HFFc6 (cell line): ENCODE data around the gene SRGAP2C. TPM values are rescaled to one million over a fixed set of nuclear protein-coding genes. Genes with fewer than 3 reads are reported as not detected.
A peak's percentile ranks its signal among the peaks of the same experiment; 100 is the strongest.
"Not testable (repeated sequence)": the region's sequence is repeated elsewhere in the genome, so short reads cannot be mapped to it uniquely, and the experiment has no call there.

ENCODE experiments used
- DNase-seq: peaks from one replicate; pipeline ENCODE4 v3.0.0-alpha.2; 2018
- H3K27ac Mint-ChIP-seq: 2 replicates; pipeline ENCODE4 v1.8.0; 2020; ENCODE audit warnings: mild to moderate bottlenecking, mixed read lengths
- H3K27me3 Mint-ChIP-seq: 2 replicates; pipeline ENCODE4 v1.8.0; 2021; ENCODE audit warnings: mild to moderate bottlenecking, moderate library complexity, mixed read lengths; ENCODE audit not compliant: insufficient read depth
- H3K36me3 Mint-ChIP-seq: 2 replicates; pipeline ENCODE4 v1.8.0; 2021; ENCODE audit warnings: low read depth, mixed read lengths
- H3K4me1 Mint-ChIP-seq: 2 replicates; pipeline ENCODE4 v1.8.0; 2020; ENCODE audit warnings: low read depth, mixed read lengths
- H3K4me3 Mint-ChIP-seq: 2 replicates; pipeline ENCODE4 v1.8.0; 2020; ENCODE audit warnings: mild to moderate bottlenecking, moderate library complexity, mixed read lengths
- H3K9me3 Mint-ChIP-seq: 2 replicates; pipeline ENCODE4 v1.8.0; 2020; ENCODE audit warnings: mild to moderate bottlenecking, mixed read lengths
- total RNA-seq, 6 experiments: library from RNA; stranded (reverse); fragmentation: NEBNext Ultra II Directional; extraction: Animal tissue kit (Norgen Biotek cat#: 25700); gene quantifications; 2 replicates in 1 of 6; 3 replicates in 5 of 6; pipeline ENCODE4 v1.2.3, GENCODE V29; 2021

The SRGAP2C gene
- total RNA-seq, 6 experiments from 2014 or later: 13.8 to 34.6 (median 23.0) TPM

DNA sequence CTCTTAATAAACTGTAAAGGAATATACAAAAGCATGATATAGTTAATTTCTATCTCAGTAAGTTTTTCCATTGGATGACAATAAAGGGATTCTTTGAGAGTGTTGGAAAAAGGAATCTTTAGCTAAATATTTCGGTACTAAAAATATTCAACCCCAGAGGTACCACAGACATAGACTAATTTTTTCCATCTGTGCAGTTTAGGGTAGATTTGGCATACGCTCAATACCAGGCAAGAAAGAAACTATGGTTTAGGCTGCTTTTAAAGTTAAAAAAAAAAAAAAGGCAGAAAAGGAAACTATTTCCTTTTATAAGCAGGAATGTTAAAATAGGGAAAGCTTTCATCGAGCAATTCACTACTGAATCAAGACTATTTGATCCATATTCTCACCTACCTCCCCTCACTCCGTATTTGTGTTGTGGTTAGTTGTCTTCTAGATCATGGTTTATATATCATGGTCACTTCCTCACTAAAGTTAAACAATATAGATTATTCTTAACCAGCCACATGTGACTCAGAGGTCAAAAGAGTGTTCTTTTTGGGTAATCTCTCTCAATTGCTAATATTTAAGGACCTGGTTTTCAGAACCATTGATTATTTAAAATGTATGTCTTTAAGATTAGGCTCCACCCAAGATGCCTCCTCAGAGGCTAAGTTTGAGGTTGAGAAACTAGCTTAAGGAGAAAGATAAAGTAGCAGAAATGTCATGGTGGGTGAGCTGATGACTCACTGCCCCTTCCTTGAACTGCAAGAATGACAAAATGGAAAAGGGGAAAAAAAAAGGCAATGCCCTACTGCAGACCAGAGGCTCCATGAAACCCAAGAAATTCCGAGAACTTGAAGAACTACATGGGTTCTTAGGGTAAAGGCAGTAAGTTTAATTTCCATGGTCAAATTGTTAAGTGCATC, 20.7 kb upstream of the SRGAP2C start:
- not testable (repeated sequence) for H3K9me3 Mint-ChIP-seq, H3K4me1 Mint-ChIP-seq, H3K4me3 Mint-ChIP-seq, H3K27me3 Mint-ChIP-seq, H3K36me3 Mint-ChIP-seq, H3K27ac Mint-ChIP-seq
- DNase-seq: peak; percentile 4

DNA sequence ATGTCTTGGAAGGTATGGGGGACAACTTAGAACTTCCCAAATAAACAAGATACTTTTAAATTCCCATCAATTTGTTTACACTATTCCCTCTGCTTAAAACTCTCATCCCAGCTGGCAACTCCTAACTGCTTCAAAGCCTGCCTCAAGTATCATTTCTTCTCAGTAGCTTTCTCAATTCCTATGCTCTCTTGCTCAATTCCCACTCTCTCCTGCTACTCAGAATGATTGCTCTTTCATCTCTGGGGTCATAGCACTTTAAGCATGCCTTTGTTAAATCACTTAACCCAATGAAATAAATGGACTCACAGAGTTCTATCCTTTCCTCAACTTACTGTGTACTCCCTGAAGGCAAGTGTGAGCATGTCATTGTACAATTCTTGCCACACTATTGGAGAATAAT, 19.5 kb upstream of the SRGAP2C start:
- not testable (repeated sequence) for DNase-seq, H3K4me3 Mint-ChIP-seq, H3K9me3 Mint-ChIP-seq

DNA sequence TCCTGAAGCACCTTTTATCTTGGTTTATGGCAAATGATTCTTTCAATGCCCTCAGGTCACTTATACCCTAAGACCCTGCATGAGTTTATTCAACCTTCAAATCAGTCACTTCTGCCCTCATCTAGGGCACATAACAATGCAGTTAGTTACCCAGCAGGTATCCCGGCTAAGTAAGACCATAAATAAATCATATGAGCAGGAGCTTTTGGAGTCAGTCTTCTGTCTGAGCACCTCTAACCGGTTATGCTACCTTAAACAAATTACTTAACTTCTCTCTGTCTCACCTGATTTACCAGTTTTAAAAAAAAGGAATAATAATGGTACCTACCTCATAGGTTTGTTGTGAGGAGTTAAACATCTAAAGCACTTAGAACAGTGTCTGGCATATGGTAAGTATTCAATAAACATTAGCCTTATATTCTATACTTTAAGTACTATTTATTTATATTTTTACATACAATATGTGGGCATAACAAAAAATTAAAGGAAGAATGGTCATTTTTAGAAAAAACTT, 17.5 kb upstream of the SRGAP2C start:
- H3K27me3 Mint-ChIP-seq, H3K4me3 Mint-ChIP-seq, H3K27ac Mint-ChIP-seq, H3K4me1 Mint-ChIP-seq, H3K9me3 Mint-ChIP-seq, DNase-seq, H3K36me3 Mint-ChIP-seq: not testable (repeated sequence)

More for the DNA sequence above, 19.5 kb upstream of the SRGAP2C start:
- H3K27ac Mint-ChIP-seq, H3K27me3 Mint-ChIP-seq, H3K36me3 Mint-ChIP-seq, H3K4me1 Mint-ChIP-seq: not testable (repeated sequence)

DNA sequence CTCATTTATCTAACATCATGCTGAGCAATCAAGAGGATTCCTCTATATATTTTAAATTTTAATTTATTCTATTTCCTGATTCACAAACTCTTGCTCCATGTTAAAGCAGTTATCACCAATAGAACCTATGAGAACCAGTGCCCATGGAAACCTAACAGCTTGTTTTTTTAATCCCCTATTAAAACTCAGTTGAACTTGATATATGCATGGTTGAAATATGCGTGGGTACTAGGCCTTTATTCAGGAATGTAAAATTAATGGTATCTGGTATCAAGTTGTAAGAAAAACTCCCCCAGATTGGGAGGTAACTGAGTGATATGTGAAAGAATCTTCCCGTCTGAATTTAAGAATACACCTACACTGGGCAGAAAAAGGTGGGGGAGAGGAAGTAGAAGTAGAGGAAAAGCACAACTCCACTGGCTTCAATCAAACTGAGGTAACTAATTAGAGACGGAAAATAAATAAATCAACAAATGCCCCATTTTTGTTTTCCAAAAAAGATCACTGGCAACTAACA, 16.6 kb upstream of the SRGAP2C start:
- not testable (repeated sequence) for H3K9me3 Mint-ChIP-seq, DNase-seq, H3K27ac Mint-ChIP-seq, H3K36me3 Mint-ChIP-seq, H3K4me3 Mint-ChIP-seq, H3K4me1 Mint-ChIP-seq, H3K27me3 Mint-ChIP-seq

DNA sequence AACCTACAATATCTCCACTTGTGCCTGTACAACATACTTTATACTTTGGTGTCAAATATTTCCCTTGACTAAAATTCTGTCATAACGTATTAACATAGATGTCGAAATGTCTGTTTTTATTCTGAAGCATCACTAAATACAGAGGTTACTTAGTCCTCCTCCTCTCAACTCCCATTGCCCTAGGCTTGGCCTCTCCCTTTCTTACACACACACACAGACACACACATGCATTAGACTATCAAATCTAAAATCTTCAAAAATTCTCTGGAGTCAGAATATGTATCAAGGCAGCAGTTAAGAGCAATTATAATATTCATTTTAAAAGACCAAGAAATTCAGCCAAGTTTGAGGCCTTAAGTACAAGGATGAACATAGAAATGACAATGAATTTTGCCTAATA, 8.1 kb upstream of the SRGAP2C start:
- H3K36me3 Mint-ChIP-seq, H3K27ac Mint-ChIP-seq, H3K4me1 Mint-ChIP-seq, H3K9me3 Mint-ChIP-seq, H3K4me3 Mint-ChIP-seq, DNase-seq, H3K27me3 Mint-ChIP-seq: not testable (repeated sequence)

DNA sequence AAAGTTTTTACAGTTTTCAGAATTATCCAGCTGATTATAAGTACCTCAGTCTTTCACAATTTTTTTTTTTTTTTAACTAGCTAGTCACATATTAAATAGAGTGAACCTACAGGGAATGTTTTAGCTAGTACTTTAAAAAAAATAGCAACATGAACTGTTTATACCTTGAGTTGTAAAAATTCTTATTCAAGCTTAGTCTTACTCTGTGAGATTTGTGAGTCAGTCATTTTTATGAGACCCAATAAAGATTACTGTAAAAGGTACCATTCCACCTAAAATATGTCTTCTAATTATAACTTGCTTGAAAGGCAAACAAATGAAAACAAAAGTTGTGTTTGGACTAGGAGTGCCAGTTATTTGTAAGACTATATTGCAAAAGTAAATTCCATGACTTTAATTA, 6.6 kb upstream of the SRGAP2C start:
- H3K4me3 Mint-ChIP-seq, H3K27ac Mint-ChIP-seq, H3K4me1 Mint-ChIP-seq, H3K36me3 Mint-ChIP-seq, DNase-seq, H3K27me3 Mint-ChIP-seq, H3K9me3 Mint-ChIP-seq: not testable (repeated sequence)

DNA sequence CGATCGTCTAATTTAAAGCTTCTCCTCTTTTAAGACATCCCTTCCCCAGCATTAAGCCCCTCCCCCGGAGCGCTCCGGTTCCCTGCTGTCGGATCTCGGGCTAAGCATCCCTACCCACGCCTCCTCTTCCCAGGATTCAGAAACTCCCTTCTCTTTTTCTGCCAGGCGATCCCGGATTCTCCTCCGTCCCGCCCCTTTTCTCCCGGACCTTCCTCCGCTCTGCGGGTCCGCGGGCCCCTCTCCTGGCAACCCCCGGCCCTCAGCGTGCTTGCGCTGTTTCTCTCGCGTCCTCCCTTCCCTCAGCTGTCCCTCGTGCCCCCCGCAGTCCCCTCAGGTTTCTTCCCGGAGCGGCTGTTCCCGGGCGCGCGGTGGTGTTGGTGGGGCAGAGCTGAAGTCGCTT, 908 bp upstream of the SRGAP2C start:
- H3K36me3 Mint-ChIP-seq, H3K9me3 Mint-ChIP-seq, H3K27me3 Mint-ChIP-seq, H3K27ac Mint-ChIP-seq, H3K4me1 Mint-ChIP-seq: not testable (repeated sequence)
- H3K4me3 Mint-ChIP-seq: peak overlapping the region; percentile 90; the same call in 1 of the 2 replicates
- peak; percentile 1 for DNase-seq

DNA sequence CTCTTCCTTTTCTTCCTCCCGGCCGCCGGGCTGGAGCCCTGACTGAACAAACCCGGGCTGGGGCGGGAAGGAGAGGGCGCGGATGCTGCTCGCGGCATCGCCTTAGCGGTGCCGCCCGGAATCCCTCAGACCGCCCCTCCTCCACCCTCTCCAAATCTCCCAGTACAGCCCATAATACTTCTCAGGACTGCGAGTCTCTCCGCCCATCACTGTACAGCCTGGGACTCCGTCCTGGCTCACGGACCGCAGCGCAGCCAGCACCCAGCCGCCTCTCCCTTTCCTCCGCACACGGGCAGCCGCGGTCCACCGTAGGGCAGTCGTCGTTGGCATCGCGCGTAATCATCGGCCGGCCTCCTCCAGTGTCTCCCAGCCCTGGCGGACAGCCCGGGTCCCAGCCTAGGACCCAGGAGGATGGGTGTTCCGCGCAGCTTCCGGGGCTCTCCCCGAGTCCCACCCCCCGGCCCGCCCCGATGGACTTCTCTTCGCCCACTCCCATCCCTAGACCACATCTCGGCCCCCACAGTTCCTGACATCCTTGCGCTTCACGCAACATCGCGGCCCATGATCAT, 449 bp downstream of the SRGAP2C start:
- Mint-ChIP-seq H3K27ac (peak overlapping the region; percentile 81; the same call in 1 of the 2 replicates), H3K4me3 (peak overlapping the region; percentile 85)
- not testable (repeated sequence) for H3K4me1 Mint-ChIP-seq, H3K27me3 Mint-ChIP-seq, DNase-seq, H3K36me3 Mint-ChIP-seq, H3K9me3 Mint-ChIP-seq

DNA sequence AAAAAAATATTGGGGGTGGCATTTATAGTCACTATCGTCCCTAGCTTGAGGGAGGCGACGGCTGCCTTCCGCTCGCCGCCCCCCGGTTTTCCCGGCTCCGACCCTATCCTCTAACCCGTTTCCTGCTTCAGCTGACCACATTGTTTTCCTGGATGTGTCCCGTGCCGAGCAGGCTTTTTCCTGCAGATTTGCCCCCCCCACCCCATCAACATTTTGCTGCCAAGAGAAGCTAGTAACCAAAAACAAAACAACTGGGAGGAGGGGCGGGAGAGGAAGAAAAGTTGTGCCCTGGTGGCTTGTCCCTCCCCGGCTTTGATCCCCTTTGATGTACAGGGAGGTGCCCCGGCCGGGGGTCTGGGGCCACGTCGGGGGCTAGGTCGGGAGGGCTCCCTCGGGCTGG, 1.4 kb downstream of the SRGAP2C start:
- not testable (repeated sequence) for H3K4me3 Mint-ChIP-seq, H3K36me3 Mint-ChIP-seq, DNase-seq, H3K9me3 Mint-ChIP-seq, H3K4me1 Mint-ChIP-seq, H3K27me3 Mint-ChIP-seq, H3K27ac Mint-ChIP-seq

DNA sequence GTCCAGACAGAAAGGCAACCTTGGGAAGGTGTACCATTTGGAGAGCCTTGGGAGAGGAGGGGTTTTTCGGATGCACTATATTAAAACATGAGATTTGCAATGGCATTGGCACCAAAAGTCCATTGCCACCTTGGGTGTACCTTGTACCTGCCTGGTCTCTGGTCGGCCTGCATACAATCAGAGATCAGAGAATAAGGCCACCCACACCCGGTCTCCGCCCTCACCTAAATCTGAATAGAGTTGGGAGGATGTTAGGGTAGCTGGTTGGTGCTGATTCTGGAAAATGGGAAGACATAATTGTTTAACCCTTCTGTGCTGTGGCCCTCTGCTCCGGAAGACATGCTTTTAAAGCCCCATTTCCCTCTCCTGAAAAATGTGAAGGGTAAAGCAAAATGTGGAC, 3.1 kb downstream of the SRGAP2C start:
- H3K27ac Mint-ChIP-seq, H3K27me3 Mint-ChIP-seq, DNase-seq, H3K9me3 Mint-ChIP-seq, H3K36me3 Mint-ChIP-seq, H3K4me1 Mint-ChIP-seq: not testable (repeated sequence)
- peak overlapping the region; percentile 74 for H3K4me3 Mint-ChIP-seq

DNA sequence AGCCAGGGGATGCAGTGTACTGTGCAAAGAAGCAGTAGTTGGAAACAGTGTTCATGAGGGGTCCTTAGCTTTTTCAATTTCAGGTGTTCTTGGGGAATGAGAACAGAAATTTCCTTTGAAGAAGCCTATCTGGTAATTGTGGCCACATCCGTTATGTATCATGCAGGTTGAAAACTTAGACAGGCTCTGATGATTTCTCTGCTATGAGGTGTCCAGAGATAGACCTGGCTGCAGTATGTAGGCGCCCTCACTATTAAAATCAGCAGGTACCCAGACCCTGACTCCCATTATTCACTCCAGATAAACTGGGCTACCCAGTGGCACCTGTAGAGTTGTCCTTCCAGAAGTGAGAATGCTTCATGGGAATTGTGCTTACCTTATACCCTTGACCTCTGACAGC, 7.7 kb downstream of the SRGAP2C start:
- not testable (repeated sequence) for H3K27me3 Mint-ChIP-seq

DNA sequence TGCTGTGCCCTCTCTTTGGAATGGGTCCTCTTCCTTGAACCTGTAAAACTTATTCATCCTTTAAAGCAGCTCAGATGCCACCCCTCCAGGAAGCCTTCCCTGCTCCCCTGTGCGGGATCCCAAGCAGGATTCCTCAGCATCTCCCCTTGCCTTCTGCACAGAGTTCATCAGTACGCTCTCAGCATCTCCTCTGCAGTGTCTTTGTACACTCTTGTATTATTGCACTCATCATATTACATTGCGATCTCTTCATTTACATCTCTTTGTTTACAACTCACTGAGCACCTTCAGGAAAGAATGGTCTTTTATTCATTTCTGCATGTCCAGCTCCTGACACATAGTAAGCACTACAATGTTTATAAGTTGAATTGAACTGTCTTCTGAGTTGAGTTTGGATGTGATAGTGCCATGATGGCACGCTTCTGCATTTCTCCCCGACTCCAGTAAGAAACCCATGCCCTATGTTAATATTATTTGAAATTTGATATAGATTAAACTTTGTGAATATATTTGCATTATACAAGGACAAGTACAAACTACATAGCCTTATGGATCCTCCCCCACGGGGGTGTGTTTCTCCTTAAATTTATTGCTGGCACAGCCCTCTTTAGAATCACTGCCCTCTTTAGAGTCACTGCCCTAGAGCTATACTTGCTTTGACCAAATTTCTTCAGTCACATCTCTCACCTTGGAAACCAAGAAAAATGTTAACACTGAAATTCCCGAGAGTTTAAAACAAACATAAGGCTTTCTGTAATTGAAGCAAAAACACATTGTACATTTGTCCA, 12.5 kb downstream of the SRGAP2C start:
- not testable (repeated sequence) for DNase-seq, H3K27ac Mint-ChIP-seq, H3K27me3 Mint-ChIP-seq, H3K9me3 Mint-ChIP-seq, H3K4me3 Mint-ChIP-seq, H3K36me3 Mint-ChIP-seq
- H3K4me1 Mint-ChIP-seq: peaks cover 11% of the 10 kb centered on the region

More for the DNA sequence above, 7.7 kb downstream of the SRGAP2C start:
- not testable (repeated sequence) for H3K36me3 Mint-ChIP-seq, H3K4me3 Mint-ChIP-seq, H3K9me3 Mint-ChIP-seq, H3K27ac Mint-ChIP-seq, DNase-seq, H3K4me1 Mint-ChIP-seq

DNA sequence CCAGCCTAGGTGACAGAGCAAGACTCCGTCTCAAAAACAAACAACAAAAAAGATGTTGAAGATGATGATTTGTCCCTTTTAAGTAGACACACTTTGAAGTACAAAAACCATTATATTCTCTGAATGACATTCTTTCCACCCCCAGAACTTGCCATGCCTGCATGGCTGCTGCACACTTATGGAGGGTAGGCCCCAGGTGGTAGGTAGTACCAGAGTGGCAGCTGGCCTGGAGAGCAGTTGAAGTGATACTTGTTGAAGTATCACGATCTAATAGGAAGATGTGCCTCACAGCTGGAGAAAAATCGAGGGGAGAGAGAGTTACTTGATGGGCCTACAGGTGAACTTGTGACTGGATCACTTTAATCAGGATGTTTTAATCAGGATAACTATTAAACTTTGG, 15.0 kb downstream of the SRGAP2C start:
- H3K9me3 Mint-ChIP-seq, H3K36me3 Mint-ChIP-seq, H3K27me3 Mint-ChIP-seq, DNase-seq, H3K4me3 Mint-ChIP-seq, H3K27ac Mint-ChIP-seq: not testable (repeated sequence)
- peaks cover 11% of the 10 kb centered on the region for H3K4me1 Mint-ChIP-seq
